GM18507 (cell line): ENCODE measurements around the gene LGR5.

Experiments
- DNase-seq: peaks from one replicate; pipeline ENCODE4 v3.0.0; 2011; ENCODE audit warnings: low read depth; ENCODE audit not compliant: insufficient read length; ENCODE audit errors: extremely low spot score
- FAIRE-seq: peaks from 2 replicates; lab custom pipeline; 2011; peaks lifted over from hg19 to GRCh38; lab: Jason Lieb, UNC

The LGR5 gene

DNA sequence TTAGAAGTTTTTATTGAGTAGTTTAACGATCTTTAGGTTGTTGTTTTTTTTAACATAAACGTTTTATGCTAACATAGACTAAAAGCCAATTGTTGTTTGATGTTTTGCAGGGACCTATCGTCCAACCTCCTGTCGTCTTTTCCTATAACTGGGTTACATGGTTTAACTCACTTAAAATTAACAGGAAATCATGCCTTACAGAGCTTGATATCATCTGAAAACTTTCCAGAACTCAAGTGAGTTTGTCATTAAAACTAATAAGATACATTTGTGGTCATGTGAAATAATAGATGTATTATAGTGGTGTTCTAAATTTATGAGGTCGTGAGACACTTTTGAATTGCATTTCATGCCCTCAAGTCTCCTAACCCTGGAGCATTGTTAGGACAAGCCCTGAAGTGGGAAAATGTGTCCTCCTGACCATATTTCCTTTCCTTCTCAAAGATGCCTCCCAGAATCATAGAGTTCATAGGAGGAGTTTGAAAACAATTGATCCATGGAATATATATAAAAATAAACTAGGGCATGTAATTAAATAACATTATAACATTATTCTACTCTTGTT is 139.2 kb downstream of the LGR5 start:
- DNase-seq (no peak), FAIRE-seq (no peak)

DNA sequence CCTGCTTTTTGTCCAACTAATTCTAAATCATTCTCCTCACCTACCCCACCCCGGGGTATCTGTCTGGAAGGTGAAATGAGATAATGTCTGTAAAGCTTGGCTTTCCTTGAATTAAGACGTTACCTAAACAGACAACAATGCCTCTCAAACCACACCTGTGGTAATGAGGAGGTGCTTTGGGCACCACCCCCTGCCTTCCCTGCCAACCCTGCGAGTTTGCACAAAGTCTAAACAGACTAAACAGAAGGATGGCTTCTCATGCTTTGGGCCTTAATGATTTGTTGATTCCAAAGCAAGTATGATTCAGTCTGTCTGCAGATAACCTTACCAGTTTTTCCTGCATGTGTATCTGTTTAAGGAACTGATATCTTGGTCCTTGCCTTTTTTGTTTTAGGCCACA is 141.6 kb downstream of the LGR5 start:
- FAIRE-seq = no peak
- DNase-seq = no peak

GRCh38 chr12:71582925-71583324 is 143.3 kb downstream of the LGR5 start:
- DNase-seq (no peak), FAIRE-seq (no peak)

DNA sequence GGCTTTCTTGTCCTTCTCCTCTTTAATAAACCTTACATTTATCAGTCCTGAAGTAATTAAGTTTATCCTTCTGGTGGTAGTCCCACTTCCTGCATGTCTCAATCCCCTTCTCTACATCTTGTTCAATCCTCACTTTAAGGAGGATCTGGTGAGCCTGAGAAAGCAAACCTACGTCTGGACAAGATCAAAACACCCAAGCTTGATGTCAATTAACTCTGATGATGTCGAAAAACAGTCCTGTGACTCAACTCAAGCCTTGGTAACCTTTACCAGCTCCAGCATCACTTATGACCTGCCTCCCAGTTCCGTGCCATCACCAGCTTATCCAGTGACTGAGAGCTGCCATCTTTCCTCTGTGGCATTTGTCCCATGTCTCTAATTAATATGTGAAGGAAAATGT is 144.8 kb downstream of the LGR5 start:
- FAIRE-seq (no peak), DNase-seq (no peak)

DNA sequence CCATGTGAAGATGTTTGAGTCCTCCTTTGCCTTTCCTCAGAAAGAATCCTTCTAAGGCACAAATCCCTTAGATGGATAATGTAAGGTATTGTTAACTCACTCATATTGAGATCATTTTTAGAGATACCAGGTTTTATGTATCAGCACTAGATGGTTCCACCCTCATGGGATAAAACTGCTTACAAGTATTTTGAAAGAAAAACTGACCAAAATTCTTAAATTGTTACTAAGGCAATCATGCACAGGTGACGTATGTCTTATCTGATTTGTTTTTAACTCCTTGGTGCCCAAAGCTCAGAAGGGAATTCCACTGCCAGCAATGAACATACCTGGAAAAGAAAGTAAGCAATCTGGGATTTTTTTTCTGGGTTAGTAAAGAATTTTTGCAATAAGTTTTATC is 145.6 kb downstream of the LGR5 start:
- DNase-seq (no peak), FAIRE-seq (no peak)

GRCh38 chr12:71587012-71587411 is 147.4 kb downstream of the LGR5 start:
- FAIRE-seq (no peak), DNase-seq (no peak)

GRCh38 chr12:71589478-71589881 is 149.9 kb downstream of the LGR5 start:
- DNase-seq = no peak
- FAIRE-seq = no peak

- no peak for FAIRE-seq
- DNase-seq = no peak
These were observed 152.0 kb downstream of the LGR5 start for GRCh38 chr12:71591601-71592000.

DNA sequence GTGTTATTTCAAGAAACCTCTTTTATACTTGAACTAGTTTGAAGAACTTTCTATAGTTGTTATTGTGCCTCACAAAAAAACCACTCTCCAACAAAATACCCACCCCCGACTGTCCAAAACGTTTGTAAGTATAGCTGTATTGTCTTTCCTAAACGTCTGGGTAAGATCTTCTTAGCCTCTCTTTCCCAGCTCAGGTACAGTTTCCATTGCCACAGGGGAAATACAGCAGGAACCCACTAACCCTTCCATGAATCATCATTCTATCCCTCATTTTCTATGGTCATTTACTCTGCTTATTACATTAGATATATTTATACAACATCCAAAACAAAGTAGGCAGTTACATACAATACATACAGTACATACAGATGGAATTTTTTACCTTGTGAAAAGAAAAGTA is 153.2 kb downstream of the LGR5 start:
- DNase-seq = no peak
- FAIRE-seq = no peak

DNA sequence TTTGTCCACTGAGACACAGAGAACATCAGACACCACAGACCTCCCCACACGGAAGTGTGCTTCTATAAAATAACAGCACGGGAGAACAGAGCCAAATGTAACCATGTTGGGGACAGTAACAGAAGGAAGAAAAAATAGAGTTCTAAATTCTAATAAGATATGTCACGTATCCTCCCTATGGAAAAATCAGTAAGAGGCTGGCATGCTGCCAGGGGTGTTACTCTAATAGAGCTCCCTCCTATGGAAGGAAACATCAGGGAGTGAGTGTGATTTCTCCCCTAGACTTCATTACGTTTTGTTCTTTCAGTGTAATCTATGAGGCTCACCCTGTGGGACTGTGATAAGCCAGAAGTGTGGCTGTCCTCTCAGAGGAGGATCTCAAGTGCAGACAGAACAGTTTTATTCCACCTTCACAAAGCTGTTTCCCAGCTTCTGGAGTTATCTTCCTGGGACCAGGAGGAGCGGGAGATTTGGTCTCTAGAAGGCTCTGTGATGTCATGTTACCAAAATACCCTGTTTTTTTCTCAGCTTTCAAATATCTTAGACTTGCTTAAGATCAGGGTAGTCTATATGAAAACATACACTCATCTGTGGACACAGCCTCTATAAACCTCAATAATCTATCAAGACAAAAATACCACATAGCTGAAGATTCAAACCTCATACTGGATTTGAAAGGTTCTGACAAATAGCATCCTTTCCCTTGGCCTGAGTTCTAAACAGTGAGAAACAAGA is 154.8 kb downstream of the LGR5 start:
- FAIRE-seq (no peak), DNase-seq (no peak)

DNA sequence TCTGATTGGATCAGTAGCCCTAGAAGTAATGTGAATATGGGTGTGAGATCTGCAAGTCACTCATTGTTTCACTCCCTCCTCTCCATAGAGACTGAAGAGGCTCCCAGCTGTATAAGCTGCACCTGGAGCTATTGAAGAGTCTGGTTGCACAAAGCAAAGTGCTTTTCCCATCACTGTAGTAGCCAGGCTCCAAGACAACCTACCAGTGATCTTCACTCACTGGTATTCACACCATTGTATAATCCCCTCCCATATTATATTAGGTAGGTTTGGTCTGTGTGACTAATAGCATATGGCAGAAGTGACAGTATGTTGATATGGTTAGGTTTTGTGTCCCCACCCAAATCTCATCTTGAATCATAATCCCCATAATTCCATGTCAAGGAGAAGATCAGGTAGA is 159.6 kb downstream of the LGR5 start:
- FAIRE-seq (no peak), DNase-seq (no peak)

- FAIRE-seq (no peak), DNase-seq (no peak)
These were observed 161.9 kb downstream of the LGR5 start for GRCh38 chr12:71601546-71601945.

DNA sequence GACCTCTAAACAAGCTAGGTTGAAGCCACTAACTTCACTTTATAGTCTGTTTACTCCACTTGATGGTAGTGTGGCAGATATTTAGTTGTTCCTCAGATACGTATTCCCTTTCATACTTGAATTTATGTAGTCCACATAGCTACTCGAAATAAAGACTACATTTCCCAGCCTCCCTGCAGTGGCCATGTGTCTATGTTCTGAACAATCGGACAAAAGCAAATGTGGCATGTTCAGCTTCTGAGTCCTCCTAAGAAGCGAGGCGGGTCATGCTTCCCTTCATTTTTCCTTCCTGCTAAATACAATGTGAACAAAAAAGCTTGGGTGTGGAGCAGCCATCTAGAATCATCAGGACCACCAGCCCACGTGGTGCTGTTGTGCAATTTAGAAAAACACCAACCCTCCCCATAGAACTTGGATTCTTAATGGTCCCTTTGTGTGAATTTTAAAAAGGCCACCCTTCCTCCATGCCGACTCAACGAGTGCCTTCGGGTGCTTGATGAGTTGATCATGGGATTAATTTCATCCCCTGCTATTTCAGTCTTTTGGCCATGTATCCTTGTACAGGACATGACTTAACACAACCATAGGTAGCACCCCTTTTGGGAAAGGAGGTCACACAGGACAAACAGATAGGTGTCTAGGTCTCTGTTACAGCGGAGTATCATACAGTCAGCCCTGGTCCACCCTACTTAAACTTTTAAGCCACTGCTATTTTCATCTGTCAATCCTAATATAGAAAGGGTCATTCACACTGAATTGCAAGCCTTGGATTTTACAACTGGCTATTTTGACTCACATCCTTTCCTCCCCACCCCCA is 163.4 kb downstream of the LGR5 start:
- DNase-seq = no peak
- no peak for FAIRE-seq

GRCh38 chr12:71605039-71605438 is 165.4 kb downstream of the LGR5 start:
- DNase-seq (no peak), FAIRE-seq (no peak)

GRCh38 chr12:71607494-71608330 is 168.1 kb downstream of the LGR5 start:
- DNase-seq (no peak), FAIRE-seq (no peak)

DNA sequence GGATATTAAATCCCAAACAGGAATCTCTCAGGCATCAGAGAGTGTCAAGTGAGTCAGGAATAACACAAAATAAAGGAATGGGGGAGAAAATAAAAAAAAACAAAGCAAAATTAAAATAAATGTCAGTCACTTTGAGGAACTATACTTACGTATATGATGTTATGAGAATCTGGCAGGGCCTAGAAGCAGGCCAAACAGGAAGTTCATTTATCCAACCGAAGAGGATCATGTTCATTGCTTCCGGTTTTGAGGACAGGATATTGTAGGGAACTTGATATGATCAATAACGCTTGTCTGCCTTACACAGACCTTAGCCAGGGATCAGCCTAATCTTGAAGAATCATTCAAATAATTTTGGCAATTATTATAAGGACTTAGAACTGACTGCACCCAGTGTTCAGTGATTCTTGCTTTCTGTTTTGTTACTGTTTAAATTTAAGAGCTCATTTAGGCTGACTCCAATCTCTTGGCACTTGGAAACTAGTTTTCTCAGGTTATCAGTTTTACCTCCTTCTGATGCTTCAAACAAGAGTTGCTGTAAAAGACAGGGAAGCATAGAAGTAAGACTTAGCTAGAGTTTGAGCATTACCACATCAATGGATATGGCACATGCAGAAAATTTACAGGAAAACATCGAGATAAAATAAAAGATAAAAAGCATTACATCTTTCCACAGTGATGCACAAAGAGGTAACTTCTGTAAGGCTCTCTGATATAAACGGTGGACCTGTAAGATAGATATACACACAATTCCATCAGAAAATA is 170.6 kb downstream of the LGR5 start:
- DNase-seq (no peak), FAIRE-seq (no peak)

DNA sequence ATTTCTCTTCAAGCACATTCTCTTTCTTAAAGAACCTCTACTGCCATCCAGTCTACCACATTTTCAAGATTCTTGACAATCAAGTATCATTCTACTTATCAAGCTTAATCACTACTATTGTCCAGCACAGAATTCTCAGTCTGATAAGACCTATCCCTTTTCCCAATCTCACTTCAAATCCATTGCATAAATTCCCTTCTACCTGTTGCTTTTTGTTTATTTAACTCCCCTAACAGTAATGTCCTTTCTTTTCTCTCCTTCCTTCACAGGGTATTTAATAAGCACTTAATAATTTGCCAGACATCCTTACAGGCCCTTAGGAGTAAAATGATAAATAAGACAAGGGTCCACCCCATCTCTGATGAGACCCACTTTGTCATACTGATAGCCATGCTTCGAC is 182.3 kb downstream of the LGR5 start:
- no peak for FAIRE-seq
- DNase-seq = no peak

DNA sequence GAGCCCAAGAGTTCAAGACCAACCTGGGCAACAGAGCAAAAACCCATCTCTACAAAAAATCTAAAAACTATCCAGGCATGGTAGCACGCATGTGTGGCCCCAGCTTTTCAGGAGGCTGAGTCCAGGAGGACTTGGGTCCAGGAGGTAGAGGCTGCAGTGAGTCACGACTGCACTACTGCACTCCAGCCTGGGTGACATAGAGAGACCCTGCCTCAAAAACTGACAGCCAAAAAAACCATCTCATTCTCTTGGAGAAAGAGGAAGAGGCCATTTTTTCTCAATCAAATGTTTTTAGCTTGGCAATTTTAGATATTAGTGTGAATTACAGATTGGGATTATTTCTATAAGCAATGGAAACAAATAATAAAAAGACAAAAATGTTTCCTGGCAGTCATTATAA is 185.9 kb downstream of the LGR5 start:
- no peak for FAIRE-seq
- DNase-seq = no peak

- FAIRE-seq = peak; percentile 66
- no peak for DNase-seq
These were observed 186.5 kb downstream of the LGR5 start for GRCh38 chr12:71626098-71626497.
